Measurements from ENCODE around the gene MLH1. TPM values are rescaled to one million over a fixed set of nuclear protein-coding genes. Genes with fewer than 3 reads are reported as not detected.

The MLH1 gene
- total RNA-seq, 1 experiment from 2014 or later = 74.1 TPM

GRCh38 chr3:36973139-36973538 is 20.2 kb upstream of the MLH1 start:
- no peak for DNase-seq (ENCODE audit: low read depth)

- DNase-seq (ENCODE audit: low read depth) = no peak
Measured at GRCh38 chr3:36981006-36981405, 12.3 kb upstream of the MLH1 start.

GRCh38 chr3:36988356-36988755 is 5.0 kb upstream of the MLH1 start:
- DNase-seq (ENCODE audit: low read depth) = no peak

GRCh38 chr3:36989005-36989404 is 4.3 kb upstream of the MLH1 start:
- DNase-seq (ENCODE audit: low read depth) = no peak

- no peak for DNase-seq (ENCODE audit: low read depth)
Measured at GRCh38 chr3:36989568-36989967, 3.8 kb upstream of the MLH1 start.

GRCh38 chr3:36991147-36991546 is 2.2 kb upstream of the MLH1 start:
- no peak for DNase-seq (ENCODE audit: low read depth)

GRCh38 chr3:36991923-36992805 is 1.2 kb upstream of the MLH1 start:
- peak; percentile 61 for DNase-seq (ENCODE audit: low read depth)

- no peak for DNase-seq (ENCODE audit: low read depth)
Measured at GRCh38 chr3:36992806-36993325, 452 bp upstream of the MLH1 start, which contains the start of gene EPM2AIP1. Gene EPM2AIP1, minus strand, starts transcription at chr3:36993131. Its CDS starts 54 bp downstream, at chr3:36993077.

- DNase-seq (ENCODE audit: low read depth) = no peak
Measured at GRCh38 chr3:37014620-37015019, 21.3 kb downstream of the MLH1 start.

- DNase-seq (ENCODE audit: low read depth) = no peak
Measured at GRCh38 chr3:37015642-37016041, 22.3 kb downstream of the MLH1 start.

- no peak for DNase-seq (ENCODE audit: low read depth)
Measured at GRCh38 chr3:37016903-37017302, 23.6 kb downstream of the MLH1 start.

GRCh38 chr3:37017683-37018082 is 24.4 kb downstream of the MLH1 start:
- no peak for DNase-seq (ENCODE audit: low read depth)

- peak; percentile 33 for DNase-seq (ENCODE audit: low read depth)
Measured at GRCh38 chr3:37024092-37024491, 30.8 kb downstream of the MLH1 start.

- no peak for DNase-seq (ENCODE audit: low read depth)
Measured at GRCh38 chr3:37024820-37025405, 31.6 kb downstream of the MLH1 start.

- DNase-seq (ENCODE audit: low read depth) = no peak
Measured at GRCh38 chr3:37025561-37026335, 32.4 kb downstream of the MLH1 start.

GRCh38 chr3:37026851-37027250 is 33.5 kb downstream of the MLH1 start:
- no peak for DNase-seq (ENCODE audit: low read depth)

- DNase-seq (ENCODE audit: low read depth) = no peak
Measured at GRCh38 chr3:37028329-37028728, 35.0 kb downstream of the MLH1 start.

GRCh38 chr3:37029111-37029510 is 35.8 kb downstream of the MLH1 start:
- no peak for DNase-seq (ENCODE audit: low read depth)

GRCh38 chr3:37029516-37030163 is 36.3 kb downstream of the MLH1 start:
- no peak for DNase-seq (ENCODE audit: low read depth)

- DNase-seq (ENCODE audit: low read depth) = no peak
Measured at GRCh38 chr3:37030588-37030987, 37.3 kb downstream of the MLH1 start.

- DNase-seq (ENCODE audit: low read depth) = no peak
Measured at GRCh38 chr3:37031096-37031682, 37.9 kb downstream of the MLH1 start.

Measured in RPMI7951 (cell line).